BJ (cell line): ENCODE measurements around the gene XPNPEP1. TPM values are rescaled to one million over a fixed set of nuclear protein-coding genes. Genes with fewer than 3 reads are reported as not detected.

Experiments used
- CTCF ChIA-PET: fragments of 350-600 bp; formaldehyde crosslinking; extraction: SDS; loops from one replicate; lab custom pipeline; 2021; ENCODE audit warnings: antibody characterized with exemption, inconsistent platforms; lab: Yijun Ruan, JAX
- POLR2A ChIA-PET: fragments of 300-600 bp; sonication (Branson Sonifier 250); formaldehyde crosslinking; extraction: SDS; loops from one replicate; lab custom pipeline; 2021; ENCODE audit warnings: antibody characterized with exemption; lab: Charles Lee
- DNase-seq: peaks from one replicate; pipeline ENCODE4 v3.0.0-alpha.2; 2011; ENCODE audit warnings: low read depth
- H3K27me3 ChIP-seq: 2 replicates; pipeline ENCODE4 v1.6.0; 2011; ENCODE audit warnings: low read length; ENCODE audit not compliant: control insufficient read depth, insufficient read depth
- H3K36me3 ChIP-seq: 2 replicates; pipeline ENCODE4 v1.5.1; 2011; ENCODE audit warnings: low read length; ENCODE audit not compliant: control insufficient read depth, insufficient read depth
- H3K4me3 ChIP-seq: 2 replicates; pipeline ENCODE4 v1.5.1; 2011; ENCODE audit warnings: low read depth, mild to moderate bottlenecking, control low read depth, low read length
- CTCF ChIP-seq: IDR thresholded peaks from 2 replicates; pipeline ENCODE4 v1.5.1; 2011; ENCODE audit warnings: low read depth, mild to moderate bottlenecking, control low read depth, inconsistent platforms, low read length, moderate library complexity; ENCODE audit not compliant: insufficient read depth
- polyA plus RNA-seq: library from polyadenylated mRNA; depleted of rRNA; stranded (reverse); fragments of >200 nt; gene quantifications from 2 replicates; pipeline ENCODE4 v1.2.3, GENCODE V29; 2011; rRNA removed
- small RNA-seq: library from RNA; depleted of rRNA; stranded (forward); fragments of <200 nt; gene quantifications from one replicate; pipeline ENCODE3, GENCODE V24; 2012; ENCODE audit warnings: low replicate concordance, low read depth; ENCODE audit not compliant: insufficient read length

The XPNPEP1 gene
- polyA plus RNA-seq, 1 experiment, result 173 TPM

- no peak for DNase-seq
- ChIA-PET CTCF (no interaction called here), POLR2A (no interaction called here)
- no peaks in the 10 kb centered on the region for H3K36me3 ChIP-seq
- H3K4me3 ChIP-seq, result no peak overlapping the region
- H3K27me3 ChIP-seq, result no peaks in the 10 kb centered on the region
- no peak for TF ChIP-seq CTCF
Observed at GRCh38 chr10:109819807-109820206, 103.5 kb downstream of the XPNPEP1 start.

Small RNA genes within 50 kb of the gene (small RNA-seq; reads per million reads assigned to genes)
- gene RNU4-5P, result not detected

Other genes with a start within 250 kb of the XPNPEP1 start
- 52.0 and 96.2 TPM in 2 replicates for gene ADD3, start 84.5 kb upstream of the XPNPEP1 start, polyA plus RNA-seq